H9 (cell line): ENCODE measurements around the gene CCDC134. TPM values are rescaled to one million over a fixed set of nuclear protein-coding genes. Genes with fewer than 3 reads are reported as not detected.

Experiments
- DNase-seq: peaks from one replicate; pipeline ENCODE4 v3.0.0-alpha.2; 2017
- H2AFZ ChIP-seq: one replicate; pipeline ENCODE4 v1.6.1; 2013; ENCODE audit warnings: mild to moderate bottlenecking, low read length, control low read depth, moderate library complexity
- H2AK5ac ChIP-seq: 2 replicates; pipeline ENCODE4 v1.6.1; 2013; ENCODE audit warnings: low read length, control low read depth, mixed read lengths; ENCODE audit not compliant: insufficient read length
- H2BK120ac ChIP-seq: one replicate; pipeline ENCODE4 v1.6.1; 2013; ENCODE audit warnings: low read depth, mild to moderate bottlenecking, low read length, control low read depth, inconsistent platforms; ENCODE audit not compliant: poor library complexity, severe bottlenecking
- H2BK12ac ChIP-seq: 2 replicates; pipeline ENCODE4 v1.6.1; 2013; ENCODE audit warnings: low read length, control low read depth, mixed read lengths, low read depth; ENCODE audit not compliant: insufficient read length
- H2BK15ac ChIP-seq: 2 replicates; pipeline ENCODE4 v1.6.1; 2013; ENCODE audit warnings: low read depth, low read length, control low read depth
- H2BK20ac ChIP-seq: one replicate; pipeline ENCODE4 v1.6.1; 2013; ENCODE audit warnings: low read depth, mild to moderate bottlenecking, low read length, control low read depth, inconsistent platforms; ENCODE audit not compliant: poor library complexity, severe bottlenecking
- H2BK5ac ChIP-seq: 2 replicates; pipeline ENCODE4 v1.6.1; 2013; ENCODE audit warnings: low read length, control low read depth, mixed read lengths; ENCODE audit not compliant: insufficient read length
- H3K14ac ChIP-seq: 2 replicates; pipeline ENCODE4 v1.6.1; 2013; ENCODE audit warnings: low read length, control low read depth; ENCODE audit not compliant: insufficient read depth
- H3K18ac ChIP-seq: 2 replicates; pipeline ENCODE4 v1.6.1; 2013; ENCODE audit warnings: low read depth, mild to moderate bottlenecking, mixed read lengths, low read length, control low read depth; ENCODE audit not compliant: insufficient read length
- H3K23ac ChIP-seq: 2 replicates; pipeline ENCODE4 v1.6.1; 2013; ENCODE audit warnings: low read length, control low read depth, mixed read lengths, low read depth; ENCODE audit not compliant: insufficient read length
- H3K23me2 ChIP-seq: 2 replicates; pipeline ENCODE4 v1.6.1; 2013; ENCODE audit warnings: low read depth, mild to moderate bottlenecking, mixed read lengths, low read length, control low read depth; ENCODE audit not compliant: insufficient read length, poor library complexity, severe bottlenecking
- H3K27ac ChIP-seq: 2 replicates; pipeline ENCODE4 v1.5.1; 2013; ENCODE audit warnings: low read length, control low read depth, mixed read lengths, low read depth; ENCODE audit not compliant: insufficient read length
- H3K27me3 ChIP-seq: 2 replicates; pipeline ENCODE4 v1.6.1; 2013; ENCODE audit warnings: low read length, control low read depth, inconsistent platforms; ENCODE audit not compliant: insufficient read depth
- H3K4ac ChIP-seq: 2 replicates; pipeline ENCODE4 v1.6.1; 2013; ENCODE audit warnings: low read depth, mild to moderate bottlenecking, control low read depth, inconsistent platforms, low read length, moderate library complexity
- H3K4me1 ChIP-seq: 2 replicates; pipeline ENCODE4 v1.6.1; 2013; ENCODE audit warnings: low read length, control low read depth, inconsistent platforms; ENCODE audit not compliant: insufficient read depth
- H3K4me2 ChIP-seq: 2 replicates; pipeline ENCODE4 v1.6.1; 2013; ENCODE audit warnings: low read length, control low read depth, mixed read lengths; ENCODE audit not compliant: insufficient read length, insufficient read depth
- H3K56ac ChIP-seq: 2 replicates; pipeline ENCODE4 v1.6.1; 2013; ENCODE audit warnings: low read depth, mild to moderate bottlenecking, mixed read lengths, low read length, control low read depth; ENCODE audit not compliant: insufficient read length
- H3K79me1 ChIP-seq: 2 replicates; pipeline ENCODE4 v1.6.1; 2013; ENCODE audit warnings: low read depth, mild to moderate bottlenecking, moderate library complexity, low read length, control low read depth, inconsistent platforms; ENCODE audit not compliant: insufficient read depth, poor library complexity, severe bottlenecking
- H3K79me2 ChIP-seq: 2 replicates; pipeline ENCODE4 v1.6.1; 2013; ENCODE audit warnings: low read length, control low read depth, inconsistent platforms; ENCODE audit not compliant: insufficient read depth
- H3K9ac ChIP-seq: 2 replicates; pipeline ENCODE4 v1.6.1; 2013; ENCODE audit warnings: low read length, control low read depth, mixed read lengths; ENCODE audit not compliant: insufficient read length; ENCODE audit errors: extremely low read depth
- H3K9me3 ChIP-seq: one replicate; pipeline ENCODE4 v1.6.1; 2013; ENCODE audit warnings: low read depth, low read length, inconsistent platforms; ENCODE audit not compliant: control insufficient read depth
- H3T11ph ChIP-seq: one replicate; pipeline ENCODE4 v1.6.1; 2013; ENCODE audit warnings: mild to moderate bottlenecking, low read length, control low read depth, inconsistent platforms
- H4K20me1 ChIP-seq: one replicate; pipeline ENCODE4 v1.6.1; 2013; ENCODE audit not compliant: control insufficient read depth, insufficient read length, insufficient read depth
- H4K5ac ChIP-seq: 2 replicates; pipeline ENCODE4 v1.6.1; 2013; ENCODE audit warnings: low read depth, mild to moderate bottlenecking, mixed read lengths, low read length, control low read depth; ENCODE audit not compliant: insufficient read length
- H4K8ac ChIP-seq: replicated peaks from 2 replicates; pipeline ENCODE4 v1.6.1; 2013; ENCODE audit warnings: low read length, control low read depth, mixed read lengths, low read depth; ENCODE audit not compliant: insufficient read length
- H4K91ac ChIP-seq: 2 replicates; pipeline ENCODE4 v1.6.1; 2013; ENCODE audit warnings: low read depth, mild to moderate bottlenecking, moderate library complexity, mixed read lengths, low read length, control low read depth; ENCODE audit not compliant: insufficient read length
- H3K27ac Mint-ChIP-seq, 3 experiments: 2 replicates in 2 of 3; 3 replicates in 1 of 3; pipeline ENCODE4 v1.8.0; 2020 to 2021; ENCODE audit warnings: mixed read lengths in 3 of 3, mild to moderate bottlenecking in 1 of 3, moderate library complexity in 1 of 3
- H3K27me3 Mint-ChIP-seq: 2 replicates; pipeline ENCODE4 v1.8.0; 2021; ENCODE audit warnings: low read depth, mild to moderate bottlenecking, moderate library complexity, mixed read lengths
- H3K36me3 Mint-ChIP-seq, 3 experiments: 2 replicates in 2 of 3; 3 replicates in 1 of 3; pipeline ENCODE4 v1.8.0; 2020 to 2021; ENCODE audit warnings: low read depth in 3 of 3, mixed read lengths in 3 of 3; ENCODE audit not compliant: insufficient read depth in 1 of 3
- H3K4me1 Mint-ChIP-seq, 2 experiments: 2 replicates each; pipeline ENCODE4 v1.8.0; 2020; ENCODE audit warnings: mixed read lengths in 2 of 2
- H3K4me3 Mint-ChIP-seq, 2 experiments: 2 replicates in 1 of 2; 3 replicates in 1 of 2; pipeline ENCODE4 v1.8.0; 2020 to 2021; ENCODE audit warnings: mild to moderate bottlenecking in 2 of 2, mixed read lengths in 2 of 2, moderate library complexity in 1 of 2
- H3K9me3 Mint-ChIP-seq, 2 experiments: 2 replicates in 1 of 2; 3 replicates in 1 of 2; pipeline ENCODE4 v1.8.0; 2020; ENCODE audit warnings: mild to moderate bottlenecking in 2 of 2, mixed read lengths in 2 of 2, moderate library complexity in 1 of 2
- WGBS: extraction: QIAGEN DNeasy Blood & Tissue Kit; methylation state at CpG from one replicate; pipeline ENCODE4 v1.1.7; 2013; ENCODE audit warnings: missing lambda C conversion rate, low lambda C conversion rate, mixed read lengths; ENCODE audit not compliant: insufficient read length; ENCODE audit errors: extremely low coverage; 5-methylcytosine and 5-hydroxymethylcytosine counted together
- total RNA-seq: library from RNA; stranded (reverse); gene quantifications from 2 replicates; pipeline ENCODE4 v1.2.1, GENCODE V29; 2021
- TF ChIP-seq, protein P1 (sequence below): fragments of 200-600 bp; sonication (generic); conservative IDR thresholded peaks from 3 replicates; pipeline ENCODE4 v1.8.0; 2021; ENCODE audit warnings: antibody characterized with exemption, mild to moderate bottlenecking

Gene CCDC134
- total RNA-seq, 1 experiment from 2014 or later: 20.7 TPM

DNA sequence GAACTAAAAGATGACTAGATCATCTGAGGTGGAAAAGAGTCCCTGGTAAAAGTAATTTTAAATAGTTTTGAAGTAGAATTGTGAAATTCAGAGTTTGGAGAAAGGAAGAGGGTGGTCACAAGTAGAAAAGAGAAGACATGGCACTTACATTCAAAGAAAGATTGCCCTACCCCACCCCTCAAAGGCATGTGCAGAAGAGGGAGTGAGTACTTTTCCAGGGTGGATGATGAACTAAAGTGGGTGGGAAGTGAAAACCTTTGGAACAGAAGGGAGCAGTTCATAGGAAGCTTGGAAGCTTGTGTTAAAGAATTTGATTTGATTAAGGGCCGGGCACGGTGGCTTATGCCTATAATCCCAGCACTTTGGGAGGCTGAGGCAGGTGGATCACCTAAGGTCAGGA is 56.0 kb downstream of the CCDC134 start:
- H4K91ac ChIP-seq: no peak overlapping the region
- H4K8ac ChIP-seq: no peak overlapping the region
- Mint-ChIP-seq H3K4me1 (peaks cover 10 to 20% of the 10 kb centered on the region in 2 experiments), H3K9me3 (no peaks in the 10 kb centered on the region; a peak in 1 of 5 replicates), H3K36me3 (peaks cover 6 to 26% (median 9%) of the 10 kb centered on the region in 3 experiments; a peak in 6 of 7 replicates), H3K4me3 (no peak overlapping the region), H3K27me3 (no peaks in the 10 kb centered on the region), H3K27ac (peak overlapping the region in 1 of 3 experiments; percentile 44; a peak in 2 of 7 replicates)
- no peaks in the 10 kb centered on the region for H3K27me3 ChIP-seq
- H2BK12ac ChIP-seq: no peak overlapping the region
- H3K79me2 ChIP-seq: peaks cover 21% of the 10 kb centered on the region; the same call in 1 of the 2 replicates
- H3T11ph ChIP-seq: no peak overlapping the region
- H3K56ac ChIP-seq: no peak overlapping the region
- WGBS: no CpG with 5 or more reads among the region's 2 CpGs
- H4K20me1 ChIP-seq: no peaks in the 10 kb centered on the region
- peaks cover 4% of the 10 kb centered on the region; the same call in 1 of the 2 replicates for H3K4me1 ChIP-seq
- H3K23me2 ChIP-seq: no peaks in the 10 kb centered on the region
- no peak overlapping the region for H3K4me2 ChIP-seq
- no peak overlapping the region for H3K27ac ChIP-seq
- no peak overlapping the region for H2BK20ac ChIP-seq
- H3K18ac ChIP-seq: no peak overlapping the region
- H3K9ac ChIP-seq: no peak overlapping the region
- H3K23ac ChIP-seq: no peak overlapping the region
- no peak overlapping the region for H3K14ac ChIP-seq
- H4K5ac ChIP-seq: no peak overlapping the region
- no peak for DNase-seq
- peaks cover 10% of the 10 kb centered on the region for H3K79me1 ChIP-seq
- H2BK120ac ChIP-seq: no peak overlapping the region
- H2AK5ac ChIP-seq: no peak overlapping the region
- TF ChIP-seq, protein P1, sequence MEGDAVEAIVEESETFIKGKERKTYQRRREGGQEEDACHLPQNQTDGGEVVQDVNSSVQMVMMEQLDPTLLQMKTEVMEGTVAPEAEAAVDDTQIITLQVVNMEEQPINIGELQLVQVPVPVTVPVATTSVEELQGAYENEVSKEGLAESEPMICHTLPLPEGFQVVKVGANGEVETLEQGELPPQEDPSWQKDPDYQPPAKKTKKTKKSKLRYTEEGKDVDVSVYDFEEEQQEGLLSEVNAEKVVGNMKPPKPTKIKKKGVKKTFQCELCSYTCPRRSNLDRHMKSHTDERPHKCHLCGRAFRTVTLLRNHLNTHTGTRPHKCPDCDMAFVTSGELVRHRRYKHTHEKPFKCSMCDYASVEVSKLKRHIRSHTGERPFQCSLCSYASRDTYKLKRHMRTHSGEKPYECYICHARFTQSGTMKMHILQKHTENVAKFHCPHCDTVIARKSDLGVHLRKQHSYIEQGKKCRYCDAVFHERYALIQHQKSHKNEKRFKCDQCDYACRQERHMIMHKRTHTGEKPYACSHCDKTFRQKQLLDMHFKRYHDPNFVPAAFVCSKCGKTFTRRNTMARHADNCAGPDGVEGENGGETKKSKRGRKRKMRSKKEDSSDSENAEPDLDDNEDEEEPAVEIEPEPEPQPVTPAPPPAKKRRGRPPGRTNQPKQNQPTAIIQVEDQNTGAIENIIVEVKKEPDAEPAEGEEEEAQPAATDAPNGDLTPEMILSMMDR: no peak
- H2BK5ac ChIP-seq: no peak overlapping the region
- H3K9me3 ChIP-seq: no peaks in the 10 kb centered on the region
- no peak overlapping the region for H2AFZ ChIP-seq
- no peak overlapping the region for H3K4ac ChIP-seq
- no peak overlapping the region for H2BK15ac ChIP-seq
